ENCODE data around the gene HMOX2. TPM values are rescaled to one million over a fixed set of nuclear protein-coding genes. Genes with fewer than 3 reads are reported as not detected.

HMOX2 gene
- total and polyA plus RNA-seq, 2 donors (not counting 3 experiments of a cell fraction or from before 2014, with no cell fraction given): 80.7 to 86.3 TPM

DNA sequence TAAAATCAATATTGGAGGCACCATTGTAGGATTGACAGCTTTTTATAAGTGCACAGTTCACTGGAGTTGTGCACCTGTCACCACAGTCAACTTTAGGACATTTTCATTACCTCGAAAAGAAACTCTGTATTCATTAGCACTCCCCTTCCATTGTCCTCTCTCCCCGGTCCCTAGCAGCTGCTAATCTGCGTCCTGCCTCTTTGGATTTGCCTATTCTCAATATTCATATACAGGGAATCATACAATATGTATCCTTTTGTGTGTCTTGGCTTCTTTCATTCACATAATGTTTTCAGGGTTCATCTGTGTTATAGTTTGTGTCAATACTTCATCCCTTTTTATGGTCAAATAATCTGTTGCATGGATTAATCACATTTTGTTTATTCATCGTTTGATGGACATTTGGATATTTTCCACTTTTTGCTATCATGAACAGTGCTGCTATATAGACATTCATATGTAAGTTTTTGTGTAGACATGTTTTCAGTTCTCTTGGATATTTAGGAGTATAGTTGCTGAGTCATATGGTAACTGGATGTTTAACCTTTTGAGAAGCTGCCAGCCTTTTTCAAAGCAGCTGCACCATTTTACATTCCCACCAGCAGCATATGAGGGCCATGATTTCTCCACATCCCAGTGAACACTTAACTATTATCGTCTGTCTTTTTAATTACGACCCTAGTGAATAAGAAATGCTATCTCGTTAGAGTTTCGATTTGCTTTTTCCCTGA lies 40.7 kb upstream of the HMOX2 start:
- H3K9ac ChIP-seq (replicated peaks; ENCODE audit: extremely low read depth, insufficient read depth, low read length): no peak overlapping the region
- TF ChIP-seq JUN (IDR thresholded peaks at IDR 0.05; ENCODE audit: borderline replicate concordance, insufficient read depth, insufficient read length, low read depth) (no peak), FOS (IDR thresholded peaks at IDR 0.05; ENCODE audit: borderline replicate concordance, insufficient read depth, low read length) (no peak)
- no peak overlapping the region for H3K27ac ChIP-seq (ENCODE audit: insufficient read depth, low read depth, low read length)
- no peaks in the 10 kb centered on the region for H4K20me1 ChIP-seq (replicated peaks; ENCODE audit: control insufficient read depth, extremely low read depth, insufficient read depth, low read length)
- no peaks in the 10 kb centered on the region for H3K27me3 ChIP-seq (ENCODE audit: control insufficient read depth in 2 of 2, insufficient read depth in 2 of 2, low read length in 2 of 2)
- dilution Hi-C loops (cut with MboI; ENCODE audit: extremely low pct_ligation_motif_present, low sequenced_read_pairs) (no loop called here), intact Hi-C loops (cut with micrococcal nuclease) (no loop called here)
- no TSS peak for BruUV-seq (replicated peaks)
- H3K9me1 ChIP-seq (replicated peaks; ENCODE audit: control insufficient read depth, extremely low read depth, insufficient read depth, low read length): no peaks in the 10 kb centered on the region
- CTCF ChIA-PET: interaction anchor here (1.5 kb wide), 1 partner anchor 20 kb away, joined by 3 read pairs; no protein-coding TSS in a partner anchor
- H3K9me3 ChIP-seq (replicated peaks; ENCODE audit: control insufficient read depth, insufficient read depth, low read length): no peaks in the 10 kb centered on the region
- POLR2A ChIA-PET: no interaction called here
- H2AFZ ChIP-seq (ENCODE audit: low read depth, low read length): no peak overlapping the region
- H3K36me3 ChIP-seq (ENCODE audit: control insufficient read depth in 2 of 2, extremely low read depth in 1 of 2, insufficient read depth in 2 of 2, low read length in 2 of 2): peaks cover 14 to 17% of the 10 kb centered on the region in 2 experiments
- no peak overlapping the region for H3K4me3 ChIP-seq (replicated peaks in 1 of 3; ENCODE audit: insufficient read depth in 1 of 3, low read depth in 1 of 3, low read length in 3 of 3)
- FAIRE-seq: no peak
- no peak for DNase-seq (ENCODE audit: low read depth, low spot score)
- no peaks in the 10 kb centered on the region for H3K4me1 ChIP-seq (ENCODE audit: control insufficient read depth, extremely low read depth, insufficient read depth, low read length)
- H3K79me2 ChIP-seq (ENCODE audit: control insufficient read depth, insufficient read depth, low read length): peaks cover 4% of the 10 kb centered on the region
- no peak overlapping the region for H3K4me2 ChIP-seq (ENCODE audit: insufficient read depth, low read length)

DNA sequence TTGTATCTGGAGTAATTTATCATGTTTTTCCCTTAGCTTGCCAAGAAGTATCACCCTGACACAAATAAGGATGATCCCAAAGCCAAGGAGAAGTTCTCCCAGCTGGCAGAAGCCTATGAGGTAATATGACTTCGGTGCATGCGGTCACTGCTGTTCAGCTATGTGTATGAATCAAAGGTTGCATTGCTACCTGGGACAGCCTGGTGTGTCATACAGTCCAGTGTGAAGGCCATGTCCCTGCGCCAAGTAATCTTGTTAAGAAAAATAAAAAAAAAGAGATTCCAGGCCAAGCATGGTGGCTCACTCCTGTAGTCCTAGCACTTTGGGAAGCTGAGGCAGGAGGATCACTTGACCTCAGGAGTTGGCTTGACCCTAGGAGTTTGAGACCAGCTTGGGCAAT lies 38.8 kb upstream of the HMOX2 start:
- H3K9ac ChIP-seq (replicated peaks; ENCODE audit: extremely low read depth, insufficient read depth, low read length): no peak overlapping the region
- BruUV-seq (replicated peaks): no TSS peak
- no peak for DNase-seq (ENCODE audit: low read depth, low spot score)
- no peaks in the 10 kb centered on the region for H3K79me2 ChIP-seq (ENCODE audit: control insufficient read depth, insufficient read depth, low read length)
- H3K4me1 ChIP-seq (ENCODE audit: control insufficient read depth, extremely low read depth, insufficient read depth, low read length): no peaks in the 10 kb centered on the region
- no peak overlapping the region for H2AFZ ChIP-seq (ENCODE audit: low read depth, low read length)
- H3K9me3 ChIP-seq (replicated peaks; ENCODE audit: control insufficient read depth, insufficient read depth, low read length): no peaks in the 10 kb centered on the region
- TF ChIP-seq POLR2A (IDR thresholded peaks at IDR 0.05; ENCODE audit: low read depth, low read length) (no peak), FOS (IDR thresholded peaks at IDR 0.05; ENCODE audit: borderline replicate concordance, insufficient read depth, low read length) (no peak), JUN (IDR thresholded peaks at IDR 0.05; ENCODE audit: borderline replicate concordance, insufficient read depth, insufficient read length, low read depth) (no peak), MYC (IDR thresholded peaks at IDR 0.05; ENCODE audit: low read depth, low read length) (no peak), POLR2AphosphoS5 (IDR thresholded peaks at IDR 0.05; ENCODE audit: insufficient read depth, low read depth, low read length) (no peak), GATA2 (IDR thresholded peaks at IDR 0.05; ENCODE audit: insufficient read depth, insufficient read length, low read depth, low read length) (no peak), EZH2 (IDR thresholded peaks at IDR 0.05; ENCODE audit: borderline replicate concordance, low read depth, low read length, severe bottlenecking) (no peak)
- TF ChIP-seq, protein P1, sequence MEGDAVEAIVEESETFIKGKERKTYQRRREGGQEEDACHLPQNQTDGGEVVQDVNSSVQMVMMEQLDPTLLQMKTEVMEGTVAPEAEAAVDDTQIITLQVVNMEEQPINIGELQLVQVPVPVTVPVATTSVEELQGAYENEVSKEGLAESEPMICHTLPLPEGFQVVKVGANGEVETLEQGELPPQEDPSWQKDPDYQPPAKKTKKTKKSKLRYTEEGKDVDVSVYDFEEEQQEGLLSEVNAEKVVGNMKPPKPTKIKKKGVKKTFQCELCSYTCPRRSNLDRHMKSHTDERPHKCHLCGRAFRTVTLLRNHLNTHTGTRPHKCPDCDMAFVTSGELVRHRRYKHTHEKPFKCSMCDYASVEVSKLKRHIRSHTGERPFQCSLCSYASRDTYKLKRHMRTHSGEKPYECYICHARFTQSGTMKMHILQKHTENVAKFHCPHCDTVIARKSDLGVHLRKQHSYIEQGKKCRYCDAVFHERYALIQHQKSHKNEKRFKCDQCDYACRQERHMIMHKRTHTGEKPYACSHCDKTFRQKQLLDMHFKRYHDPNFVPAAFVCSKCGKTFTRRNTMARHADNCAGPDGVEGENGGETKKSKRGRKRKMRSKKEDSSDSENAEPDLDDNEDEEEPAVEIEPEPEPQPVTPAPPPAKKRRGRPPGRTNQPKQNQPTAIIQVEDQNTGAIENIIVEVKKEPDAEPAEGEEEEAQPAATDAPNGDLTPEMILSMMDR (IDR thresholded peaks at IDR 0.05; ENCODE audit: extremely low read depth in 1 of 2, insufficient read depth in 1 of 2, low read depth in 1 of 2, low read length in 2 of 2): no peak
- TF ChIP-seq, protein P2, sequence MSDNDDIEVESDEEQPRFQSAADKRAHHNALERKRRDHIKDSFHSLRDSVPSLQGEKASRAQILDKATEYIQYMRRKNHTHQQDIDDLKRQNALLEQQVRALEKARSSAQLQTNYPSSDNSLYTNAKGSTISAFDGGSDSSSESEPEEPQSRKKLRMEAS (IDR thresholded peaks at IDR 0.05; ENCODE audit: insufficient read depth, insufficient read length): no peak
- H4K20me1 ChIP-seq (replicated peaks; ENCODE audit: control insufficient read depth, extremely low read depth, insufficient read depth, low read length): no peaks in the 10 kb centered on the region
- FAIRE-seq: no peak
- ChIA-PET CTCF (no interaction called here), POLR2A (no interaction called here)
- H3K4me3 ChIP-seq (replicated peaks in 1 of 3; ENCODE audit: insufficient read depth in 1 of 3, low read depth in 1 of 3, low read length in 3 of 3): no peak overlapping the region
- H3K27me3 ChIP-seq (ENCODE audit: control insufficient read depth in 2 of 2, insufficient read depth in 2 of 2, low read length in 2 of 2): no peaks in the 10 kb centered on the region
- intact Hi-C loops (cut with micrococcal nuclease) (no loop called here), dilution Hi-C loops (cut with MboI; ENCODE audit: extremely low pct_ligation_motif_present, low sequenced_read_pairs) (no loop called here)
- H3K9me1 ChIP-seq (replicated peaks; ENCODE audit: control insufficient read depth, extremely low read depth, insufficient read depth, low read length): no peaks in the 10 kb centered on the region
- H3K36me3 ChIP-seq (ENCODE audit: control insufficient read depth in 2 of 2, extremely low read depth in 1 of 2, insufficient read depth in 2 of 2, low read length in 2 of 2): peaks cover 22 to 28% of the 10 kb centered on the region in 2 experiments
- H3K27ac ChIP-seq (ENCODE audit: insufficient read depth, low read depth, low read length): no peak overlapping the region
- H3K4me2 ChIP-seq (ENCODE audit: insufficient read depth, low read length): no peak overlapping the region

Data from endothelial cell of umbilical vein (primary cell).